ENCODE data around the gene COG6. TPM values are rescaled to one million over a fixed set of nuclear protein-coding genes. Genes with fewer than 3 reads are reported as not detected.

Gene COG6
- total and polyA plus RNA-seq, 10 of the 15 experiments (the other 5 are each of a cell fraction or from before 2014, with no cell fraction given): 4.5 to 29.8 (median 12.6) TPM

DNA sequence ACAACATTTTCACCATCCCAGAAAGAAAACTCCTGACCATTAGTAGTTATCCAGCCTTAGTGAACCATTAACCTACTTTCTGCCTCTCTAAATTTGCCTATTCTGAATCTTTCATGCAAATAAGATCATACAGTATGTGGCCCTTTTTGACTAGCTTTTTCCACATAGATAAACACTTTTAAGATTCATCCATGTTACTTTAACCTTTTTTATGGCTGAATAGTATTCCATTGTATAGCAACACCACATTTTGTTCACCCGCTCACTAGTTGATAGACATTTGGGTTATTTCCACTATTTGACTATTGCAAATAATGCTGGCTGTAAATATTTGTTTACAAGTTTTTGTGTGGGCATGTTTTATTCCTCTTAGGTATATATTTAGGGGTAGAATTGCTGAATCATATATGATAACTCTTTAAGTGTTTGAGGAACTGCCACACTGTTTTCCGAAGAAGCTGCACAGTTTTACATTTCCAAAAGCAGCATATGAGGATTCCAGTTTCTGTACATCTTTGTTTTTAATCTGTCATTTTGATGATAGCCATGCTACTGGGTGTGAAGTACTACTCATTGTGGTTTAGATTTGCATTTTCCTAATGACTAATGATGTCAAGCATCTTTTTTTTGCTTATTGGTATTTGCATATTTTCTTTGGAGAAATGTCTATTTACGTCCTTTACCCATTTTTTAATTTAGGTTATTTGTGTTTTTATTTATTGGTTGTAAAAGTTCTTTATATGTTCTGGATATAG, 17.1 kb downstream of the COG6 start:
- BruUV-seq (replicated peaks): no TSS peak
- in situ Hi-C loops (cut with MboI): no loop called here
- Histone ChIP-seq H3K79me2 (ENCODE audit: control insufficient read depth, insufficient read depth, low read length) (no peaks in the 10 kb centered on the region), H3K4me3 (no peak overlapping the region), H3K9me3 (replicated peaks; ENCODE audit: control insufficient read depth, insufficient read depth, low read length) (no peaks in the 10 kb centered on the region; the same call in 2 of the 3 replicates), H3K9ac (ENCODE audit: control insufficient read depth, insufficient read depth, low read length) (no peak overlapping the region), H3K4me1 (ENCODE audit: control insufficient read depth, insufficient read depth, low read length) (no peaks in the 10 kb centered on the region), H3K27me3 (replicated peaks in 1 of 2; ENCODE audit: control insufficient read depth in 2 of 2, insufficient read depth in 2 of 2, low read length in 1 of 2) (no peaks in the 10 kb centered on the region), H3K36me3 (ENCODE audit: control insufficient read depth in 2 of 2, insufficient read depth in 2 of 2, low read length in 1 of 2) (no peaks in the 10 kb centered on the region), H3K27ac (ENCODE audit: control insufficient read depth, insufficient read depth) (no peak overlapping the region), H4K20me1 (ENCODE audit: control insufficient read depth, insufficient read depth) (no peaks in the 10 kb centered on the region), H2AFZ (ENCODE audit: control insufficient read depth, low read depth, low read length) (no peak overlapping the region), H3K4me2 (ENCODE audit: control insufficient read depth, insufficient read depth) (no peak overlapping the region)
- CTCF ChIA-PET: interaction anchor here (1.0 to 2.0 kb wide), 3 partner anchors 11 to 56 kb away, joined by 3 to 11 read pairs (median 3); no protein-coding TSS in a partner anchor
- intact Hi-C loops (cut with micrococcal nuclease; ENCODE audit: unreplicated experiment): no loop called here
- SMC1A ChIA-PET (ENCODE audit: uncharacterized antibody, unreplicated experiment): interaction anchor here (1.0 to 4.0 kb wide), 3 partner anchors 9 to 528 kb away, joined by 3 to 15 read pairs (median 10); no protein-coding TSS in a partner anchor
- 100% methylated on average over 3 of the region's 3 CpGs for WGBS (ENCODE audit: insufficient coverage, insufficient replicate concordance, low lambda C conversion rate, missing lambda C conversion rate)
- FAIRE-seq (no peak), DNase-seq (ENCODE audit: low read depth, low spot score) (no peak), ATAC-seq (no peak)
- TF ChIP-seq, protein P1, sequence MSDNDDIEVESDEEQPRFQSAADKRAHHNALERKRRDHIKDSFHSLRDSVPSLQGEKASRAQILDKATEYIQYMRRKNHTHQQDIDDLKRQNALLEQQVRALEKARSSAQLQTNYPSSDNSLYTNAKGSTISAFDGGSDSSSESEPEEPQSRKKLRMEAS (IDR thresholded peaks at IDR 0.05; ENCODE audit: low read depth, low read length): no peak
- TF ChIP-seq BCL11A (IDR thresholded peaks at IDR 0.05; ENCODE audit: low read depth, low read length) (no peak), RAD21 (IDR thresholded peaks at IDR 0.05; ENCODE audit: insufficient read depth, low read depth, low read length) (no peak), TBL1XR1 (IDR thresholded peaks at IDR 0.05; ENCODE audit: low read depth, low read length) (no peak), MXI1 (IDR thresholded peaks at IDR 0.05; ENCODE audit: low read depth, low read length) (no peak), BRCA1 (IDR thresholded peaks at IDR 0.05; ENCODE audit: low read depth, low read length) (no peak), STAT3 (IDR thresholded peaks at IDR 0.05; ENCODE audit: low read depth, low read length) (no peak), FOXM1 (IDR thresholded peaks at IDR 0.05; ENCODE audit: low read depth, low read length) (no peak), NFYA (IDR thresholded peaks at IDR 0.05; ENCODE audit: borderline replicate concordance, low read depth, low read length) (no peak), MYB (IDR thresholded peaks at IDR 0.05; ENCODE audit: borderline replicate concordance, low read depth, low read length) (no peak), KDM1A (IDR thresholded peaks at IDR 0.05; ENCODE audit: borderline replicate concordance) (no peak), NBN (IDR thresholded peaks at IDR 0.05) (no peak), TCF3 (IDR thresholded peaks at IDR 0.05; ENCODE audit: borderline replicate concordance, insufficient read depth, low read depth, low read length) (no peak)
- TF ChIP-seq, protein P2, sequence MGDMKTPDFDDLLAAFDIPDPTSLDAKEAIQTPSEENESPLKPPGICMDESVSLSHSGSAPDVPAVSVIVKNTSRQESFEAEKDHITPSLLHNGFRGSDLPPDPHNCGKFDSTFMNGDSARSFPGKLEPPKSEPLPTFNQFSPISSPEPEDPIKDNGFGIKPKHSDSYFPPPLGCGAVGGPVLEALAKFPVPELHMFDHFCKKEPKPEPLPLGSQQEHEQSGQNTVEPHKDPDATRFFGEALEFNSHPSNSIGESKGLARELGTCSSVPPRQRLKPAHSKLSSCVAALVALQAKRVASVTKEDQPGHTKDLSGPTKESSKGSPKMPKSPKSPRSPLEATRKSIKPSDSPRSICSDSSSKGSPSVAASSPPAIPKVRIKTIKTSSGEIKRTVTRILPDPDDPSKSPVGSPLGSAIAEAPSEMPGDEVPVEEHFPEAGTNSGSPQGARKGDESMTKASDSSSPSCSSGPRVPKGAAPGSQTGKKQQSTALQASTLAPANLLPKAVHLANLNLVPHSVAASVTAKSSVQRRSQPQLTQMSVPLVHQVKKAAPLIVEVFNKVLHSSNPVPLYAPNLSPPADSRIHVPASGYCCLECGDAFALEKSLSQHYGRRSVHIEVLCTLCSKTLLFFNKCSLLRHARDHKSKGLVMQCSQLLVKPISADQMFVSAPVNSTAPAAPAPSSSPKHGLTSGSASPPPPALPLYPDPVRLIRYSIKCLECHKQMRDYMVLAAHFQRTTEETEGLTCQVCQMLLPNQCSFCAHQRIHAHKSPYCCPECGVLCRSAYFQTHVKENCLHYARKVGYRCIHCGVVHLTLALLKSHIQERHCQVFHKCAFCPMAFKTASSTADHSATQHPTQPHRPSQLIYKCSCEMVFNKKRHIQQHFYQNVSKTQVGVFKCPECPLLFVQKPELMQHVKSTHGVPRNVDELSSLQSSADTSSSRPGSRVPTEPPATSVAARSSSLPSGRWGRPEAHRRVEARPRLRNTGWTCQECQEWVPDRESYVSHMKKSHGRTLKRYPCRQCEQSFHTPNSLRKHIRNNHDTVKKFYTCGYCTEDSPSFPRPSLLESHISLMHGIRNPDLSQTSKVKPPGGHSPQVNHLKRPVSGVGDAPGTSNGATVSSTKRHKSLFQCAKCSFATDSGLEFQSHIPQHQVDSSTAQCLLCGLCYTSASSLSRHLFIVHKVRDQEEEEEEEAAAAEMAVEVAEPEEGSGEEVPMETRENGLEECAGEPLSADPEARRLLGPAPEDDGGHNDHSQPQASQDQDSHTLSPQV (IDR thresholded peaks at IDR 0.05): no peak
- POLR2A ChIA-PET: no interaction called here
- RAD21 ChIA-PET (ENCODE audit: unreplicated experiment): interaction anchor here (1.2 kb wide), 1 partner anchor 12 kb away, joined by 3 read pairs; no protein-coding TSS in a partner anchor

Measured in GM12878 (cell line).